Lung (tissue), 12 donors: Measurements from ENCODE around the gene ABHD18. TPM values are rescaled to one million over a fixed set of nuclear protein-coding genes. Genes with fewer than 3 reads are reported as not detected.

ENCODE experiments used
- ATAC-seq: fragments of 200-7000 bp; cut with Tn5 transposase; one replicate; pipeline ENCODE4 v1.9.1; 2020; ENCODE audit warnings: moderate number of reproducible peaks; ENCODE audit not compliant: insufficient read depth, low FRiP score
- DNase-seq, 3 donors: peaks; one replicate each; pipeline ENCODE4 v3.0.0-alpha.2; 2013 to 2017
- H3K27ac ChIP-seq, 2 donors: one replicate each; pipeline ENCODE4 v1.5.1; 2013; ENCODE audit warnings: mild to moderate bottlenecking in 2 of 2, moderate library complexity in 2 of 2, control low read depth in 1 of 2, inconsistent platforms in 1 of 2, low read depth in 1 of 2, low read length in 1 of 2
- H3K27me3 ChIP-seq, 3 donors: one replicate each; pipeline ENCODE4 v1.5.1; 2013; ENCODE audit warnings: low read length in 2 of 3; ENCODE audit not compliant: control insufficient read depth in 3 of 3, insufficient read depth in 3 of 3
- H3K36me3 ChIP-seq, 4 donors: one replicate each; pipeline ENCODE4 v1.5.1; 2013; ENCODE audit warnings: low read length in 4 of 4, mild to moderate bottlenecking in 1 of 4, moderate library complexity in 1 of 4; ENCODE audit not compliant: control insufficient read depth in 4 of 4, insufficient read depth in 4 of 4
- H3K4me1 ChIP-seq, 5 donors: one replicate each; pipeline ENCODE4 v1.5.1; 2013; ENCODE audit warnings: low read length in 5 of 5, mild to moderate bottlenecking in 2 of 5, moderate library complexity in 1 of 5; ENCODE audit not compliant: control insufficient read depth in 5 of 5, insufficient read depth in 5 of 5
- H3K4me3 ChIP-seq: one replicate; pipeline ENCODE4 v1.5.1; 2013; ENCODE audit warnings: mild to moderate bottlenecking, control low read depth, moderate library complexity
- H3K9ac ChIP-seq, 2 donors: one replicate each; pipeline ENCODE4 v1.5.1; 2013; ENCODE audit warnings: low read length in 2 of 2, control low read depth in 1 of 2; ENCODE audit not compliant: insufficient read depth in 1 of 2
- H3K9me3 ChIP-seq, 4 donors: one replicate each; pipeline ENCODE4 v1.5.1; 2013; ENCODE audit warnings: low read length in 3 of 4, mild to moderate bottlenecking in 1 of 4, moderate library complexity in 1 of 4; ENCODE audit not compliant: control insufficient read depth in 4 of 4, insufficient read depth in 3 of 4
- CTCF ChIP-seq: IDR thresholded peaks from 2 replicates; pipeline ENCODE4 v1.5.1; 2012; ENCODE audit warnings: mild to moderate bottlenecking; ENCODE audit errors: control extremely low read depth, extremely low read depth
- whole genome bisulfite sequencing, 2 donors: extraction: QIAGEN DNeasy Blood & Tissue Kit; methylation state at CpG; one replicate each; pipeline ENCODE4 v1.1.7; 2013; 5-methylcytosine and 5-hydroxymethylcytosine counted together
- polyA plus RNA-seq, 2 donors: library from polyadenylated mRNA; stranded (reverse); fragments of 200-250 nt; gene quantifications; one replicate each; pipeline ENCODE4 v1.2.1, GENCODE V29; 2013
- total RNA-seq, 2 donors: library from RNA; depleted of rRNA in 1 of 2; stranded (reverse); fragments of >200 nt in 1 of 2; gene quantifications; one replicate each; pipeline ENCODE4 v1.2.1, GENCODE V29; 2014 to 2021
- donor health status: control.
- donor health status: control.
- donor health status: Bipolar disorder and iron deficiency.
- donor health status: healthy.
- donor health status: DM: yes; HTN: yes; CAD: no.

Gene ABHD18
- total and polyA plus RNA-seq, 4 donors: 4.3 to 16.4 (median 7.3) TPM

DNA sequence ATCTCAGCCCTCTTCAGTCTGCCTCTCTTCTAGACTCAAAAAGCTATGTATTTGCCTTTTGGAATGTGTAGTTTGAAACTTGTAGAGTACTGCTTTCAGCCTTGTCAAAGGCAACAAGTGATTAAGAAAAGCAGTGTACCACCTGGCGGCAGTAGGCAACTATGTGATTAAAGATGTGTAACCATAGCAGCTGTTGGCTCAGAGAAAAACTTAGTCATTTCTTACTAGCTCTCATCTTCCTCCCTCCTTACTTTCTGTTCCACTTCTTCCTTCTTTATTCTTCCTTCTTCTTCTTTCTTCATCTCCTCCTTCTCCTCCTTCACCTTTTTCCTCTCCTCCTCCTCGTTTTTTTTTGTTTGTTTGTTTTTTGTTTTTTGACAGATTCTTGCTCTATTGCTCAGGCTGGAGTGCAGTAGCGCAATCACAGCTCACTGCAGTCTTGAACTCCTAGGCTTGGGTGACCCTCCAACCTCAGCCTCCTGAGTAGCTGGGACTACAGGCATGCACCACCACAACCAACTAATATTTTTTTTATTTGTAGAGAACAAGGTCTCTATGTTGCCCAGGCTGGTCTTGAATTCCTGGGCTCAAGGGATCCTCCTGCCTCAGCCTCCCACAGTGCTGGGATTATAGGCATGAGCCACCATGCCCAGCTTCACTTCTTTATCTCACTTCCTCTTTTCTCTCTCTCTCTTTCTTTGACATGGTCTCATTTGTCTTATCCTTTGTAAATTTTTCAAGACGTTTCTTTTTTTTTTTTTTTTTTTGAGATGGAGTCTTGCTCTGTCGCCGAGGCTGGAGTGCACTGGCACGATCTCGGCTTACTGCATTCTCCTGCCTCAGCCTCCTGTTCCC, 32.6 kb downstream of the ABHD18 start:
- ATAC-seq: peak; percentile 72
- no peak overlapping the region for H3K4me3 ChIP-seq
- 81 to 85% methylated on average over 8 of the region's 8 CpGs for WGBS, 2 donors

DNA sequence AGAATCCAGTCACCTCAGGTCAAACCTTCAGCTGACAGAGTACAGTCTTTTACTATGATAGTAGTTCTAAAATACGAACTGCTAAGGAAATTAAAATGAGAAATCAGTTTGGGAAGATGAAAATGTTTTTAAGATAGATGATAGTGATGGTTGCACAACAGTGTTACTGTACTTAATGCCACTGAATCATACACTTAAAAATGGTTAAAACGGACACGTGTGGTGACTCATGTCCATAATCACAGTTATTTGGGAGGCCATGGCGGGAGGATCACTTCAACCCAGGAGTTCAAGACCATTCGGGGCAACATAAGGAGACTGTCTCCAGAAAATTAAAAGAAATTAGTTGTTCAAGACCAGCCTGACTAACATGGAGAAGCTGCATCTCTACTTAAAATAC, 41.4 kb downstream of the ABHD18 start:
- Histone ChIP-seq H3K27ac (no peak overlapping the region), H3K9ac (no peak overlapping the region), H3K9me3 (no peaks in the 10 kb centered on the region), H3K4me3 (no peak overlapping the region), H3K36me3 (peaks cover 0 to 6% (median 1%) of the 10 kb centered on the region in 4 donors), H3K4me1 (no peaks in the 10 kb centered on the region), H3K27me3 (no peaks in the 10 kb centered on the region)
- ATAC-seq (no peak), DNase-seq (no peak)
- no peak for TF ChIP-seq CTCF
- 89 to 90% methylated on average over 5 of the region's 5 CpGs for WGBS, 2 donors

More for the DNA sequence above, 32.6 kb downstream of the ABHD18 start:
- H3K27ac ChIP-seq: no peak overlapping the region
- no peaks in the 10 kb centered on the region for H3K27me3 ChIP-seq
- H3K36me3 ChIP-seq: peaks cover 0 to 7% (median 3%) of the 10 kb centered on the region in 4 donors
- TF ChIP-seq CTCF: no peak
- no peak overlapping the region for H3K9ac ChIP-seq
- DNase-seq: peak in 2 of 3 donors; percentile 8 to 20
- H3K9me3 ChIP-seq: peaks cover 0 to 3% (median 0%) of the 10 kb centered on the region in 4 donors
- H3K4me1 ChIP-seq: no peaks in the 10 kb centered on the region

DNA sequence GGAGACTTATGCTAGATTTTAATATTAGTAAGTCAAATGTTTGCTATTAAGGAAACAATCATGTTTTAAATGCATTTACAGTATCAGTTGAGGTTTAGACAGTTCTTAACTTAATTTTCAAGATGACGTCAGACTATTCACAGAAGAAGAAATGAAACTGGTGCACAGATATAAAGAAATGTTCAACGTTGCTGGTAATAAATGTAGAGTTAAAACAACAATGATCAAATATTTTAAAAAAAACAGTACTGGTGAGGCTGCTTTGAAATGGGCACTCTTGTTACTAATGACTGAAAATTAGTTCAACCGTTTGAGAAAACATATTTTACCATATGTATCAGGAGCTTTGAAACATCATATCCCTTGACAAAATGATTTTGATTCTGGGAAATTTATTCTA, 44.2 kb downstream of the ABHD18 start:
- H3K27me3 ChIP-seq: no peaks in the 10 kb centered on the region
- H3K4me3 ChIP-seq: no peak overlapping the region
- no peaks in the 10 kb centered on the region for H3K9me3 ChIP-seq
- DNase-seq (no peak), ATAC-seq (no peak)
- no peak overlapping the region for H3K9ac ChIP-seq
- no peak overlapping the region for H3K27ac ChIP-seq
- no peaks in the 10 kb centered on the region for H3K4me1 ChIP-seq
- peaks cover 0 to 9% (median 3%) of the 10 kb centered on the region in 4 donors for H3K36me3 ChIP-seq
- no peak for TF ChIP-seq CTCF
- WGBS, 2 donors: 72 to 82% methylated on average over 3 of the region's 3 CpGs

DNA sequence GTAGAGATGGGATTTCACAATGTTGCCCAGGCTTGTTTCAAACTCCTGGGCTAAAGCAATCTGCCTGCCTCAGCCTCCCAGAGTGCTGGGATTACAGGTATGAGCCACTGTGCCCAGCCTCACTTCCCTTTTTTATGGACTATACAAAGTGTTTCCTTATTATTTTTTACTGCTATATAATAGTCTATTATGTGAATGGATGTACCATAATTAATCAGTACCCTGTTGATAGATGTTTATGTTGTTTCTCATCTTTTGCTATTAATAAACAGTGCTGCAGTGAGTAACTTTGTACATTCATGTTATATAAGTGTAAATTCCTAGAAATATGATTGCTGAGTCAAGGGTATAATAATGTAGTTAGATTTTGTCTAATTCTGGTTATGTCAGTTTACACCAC, 60.1 kb downstream of the ABHD18 start:
- Histone ChIP-seq H3K9me3 (no peaks in the 10 kb centered on the region), H3K4me3 (no peak overlapping the region), H3K9ac (no peak overlapping the region), H3K4me1 (no peaks in the 10 kb centered on the region), H3K27me3 (no peaks in the 10 kb centered on the region), H3K36me3 (peaks cover 8 to 26% (median 14%) of the 10 kb centered on the region in 4 donors), H3K27ac (no peak overlapping the region)
- no peak for TF ChIP-seq CTCF
- ATAC-seq: no peak
- no peak for DNase-seq
